GM19324 (cell line): ENCODE measurements around the gene TIMP3.

Source experiments
- ATAC-seq: cut with Tn5 transposase; IDR thresholded peaks from one replicate; pipeline ENCODE4 v1.9.1; 2021; ENCODE audit warnings: mild to moderate bottlenecking, moderate library complexity; ENCODE audit not compliant: unreplicated experiment, low FRiP score

TIMP3 gene

DNA sequence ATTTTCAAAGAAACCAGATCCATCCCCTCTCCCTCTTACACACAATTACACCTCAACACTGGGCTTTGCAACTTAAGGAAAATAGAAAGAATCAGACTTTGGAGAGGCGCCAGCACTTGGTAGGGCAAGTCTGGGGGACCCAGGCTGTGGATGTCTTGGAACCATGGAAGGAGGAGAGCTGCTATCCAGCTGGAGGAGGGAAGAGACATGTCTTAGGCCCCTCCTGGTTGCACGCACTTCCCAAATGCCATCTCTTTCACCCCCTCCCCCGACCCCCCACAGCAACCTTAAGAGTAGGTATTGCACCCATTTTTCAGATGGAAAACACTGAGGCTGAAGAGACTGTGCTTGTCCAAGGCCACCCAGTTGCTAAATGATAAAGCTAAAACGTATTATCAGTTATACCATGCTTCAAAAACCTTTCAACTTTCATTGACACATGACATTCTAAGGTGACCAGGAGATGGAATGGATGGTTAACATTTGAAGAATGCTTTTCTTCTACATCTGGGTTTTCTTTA lies 3.9 kb downstream of the TIMP3 start:
- no peak for ATAC-seq

DNA sequence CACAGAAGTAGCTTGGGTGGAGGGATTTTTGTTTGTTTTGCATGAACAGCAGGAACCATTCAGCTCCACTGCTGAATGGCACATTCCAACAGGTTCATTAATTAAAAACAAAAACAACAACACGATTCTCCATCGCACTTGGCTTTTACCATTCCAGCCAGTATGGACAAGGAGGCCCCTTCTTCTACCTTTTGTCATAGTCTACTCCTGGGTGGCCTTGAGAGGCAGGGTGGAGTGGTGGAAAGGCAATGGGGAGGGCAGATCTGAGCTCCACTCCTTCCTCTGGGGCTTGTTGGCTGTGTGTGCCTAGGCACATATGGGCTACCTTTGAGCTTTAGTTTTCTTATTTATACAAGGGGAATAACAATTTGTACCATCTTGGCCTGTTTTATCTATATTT lies 4.8 kb downstream of the TIMP3 start:
- ATAC-seq, result no peak

DNA sequence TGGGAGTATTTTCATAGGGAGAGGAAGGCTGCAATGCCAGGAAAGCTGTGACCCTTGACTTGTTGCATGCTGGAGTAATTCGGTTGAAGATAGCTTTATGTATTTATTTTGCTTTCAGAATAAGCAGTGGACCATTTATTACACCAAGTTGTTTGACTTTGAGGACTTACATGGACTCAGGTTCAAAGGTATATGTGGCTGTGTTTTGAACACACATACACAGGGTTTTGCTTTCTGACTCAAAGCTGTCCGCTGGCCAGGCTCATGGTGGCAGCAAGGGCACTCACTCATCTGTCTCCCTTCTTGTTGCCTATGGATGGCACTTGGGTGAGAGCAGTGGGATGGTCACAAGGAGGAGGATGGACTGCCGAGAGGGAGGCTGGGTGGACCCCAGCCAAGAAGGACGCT lies 6.5 kb downstream of the TIMP3 start:
- ATAC-seq, result no peak

GRCh38 chr22:32809786-32810554 lies 8.5 kb downstream of the TIMP3 start:
- no peak for ATAC-seq

DNA sequence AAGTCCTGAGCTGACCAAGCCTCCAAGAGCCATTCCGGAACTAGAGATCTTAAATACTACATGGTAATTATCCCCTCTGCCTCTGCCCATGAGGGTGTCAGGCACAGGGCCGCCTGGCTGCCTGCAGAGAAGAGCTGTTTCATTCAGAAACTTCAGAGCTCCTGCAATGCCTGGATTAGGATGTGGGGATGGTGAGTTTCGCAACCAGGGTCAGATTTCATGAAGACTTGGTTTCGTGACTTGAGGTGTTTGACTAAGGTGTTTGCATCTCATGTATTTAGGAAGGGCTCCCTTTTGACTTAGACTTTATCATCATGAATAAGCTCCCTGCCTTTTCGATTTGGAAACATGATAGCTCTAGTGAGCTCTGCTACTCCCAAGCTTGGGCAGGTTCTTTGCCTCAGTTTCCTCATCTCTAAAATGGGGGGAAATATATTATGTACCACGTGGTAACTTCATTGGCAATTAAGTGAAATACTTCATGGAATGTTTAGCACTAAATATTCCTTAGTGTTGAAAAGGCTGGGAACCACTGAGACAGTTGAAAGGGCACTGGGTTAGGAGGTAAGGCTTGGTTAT lies 9.1 kb downstream of the TIMP3 start:
- ATAC-seq, result no peak

DNA sequence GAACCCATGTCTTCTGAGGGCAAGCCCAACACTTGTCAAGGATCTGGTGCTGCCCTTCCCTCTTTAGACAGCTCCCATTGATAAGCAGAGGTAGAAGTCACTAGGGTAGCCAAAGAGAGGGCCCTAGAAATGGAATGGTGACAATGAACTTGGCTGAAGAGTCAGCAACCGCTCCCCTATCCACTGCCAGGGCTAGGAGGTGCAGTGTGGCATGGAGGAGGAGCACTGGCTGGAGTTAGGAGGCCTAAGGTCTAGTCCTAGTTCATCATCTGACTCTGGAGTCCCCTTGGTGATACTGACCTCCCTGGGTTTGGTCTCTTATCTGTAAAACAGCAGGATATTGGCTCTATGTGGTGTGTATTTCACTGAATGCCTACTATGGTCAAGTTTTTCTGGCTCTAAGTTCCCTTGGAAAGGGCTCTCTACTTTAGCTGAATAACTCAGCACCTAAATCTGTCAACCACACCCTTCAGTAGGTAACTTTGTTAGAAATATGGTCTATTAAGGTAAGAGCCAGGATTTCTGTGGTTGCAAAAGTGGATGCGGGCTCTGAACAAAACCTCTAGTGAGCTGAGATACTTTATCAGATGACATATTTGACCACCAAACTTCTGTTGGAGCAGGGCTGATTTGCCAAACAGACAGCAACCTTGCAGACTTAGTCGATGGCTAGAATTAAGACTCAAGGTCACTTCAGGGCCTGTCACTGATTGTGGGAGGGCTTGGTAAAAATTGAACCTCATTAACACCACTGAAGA lies 10.5 kb downstream of the TIMP3 start:
- ATAC-seq, result no peak

- no peak for ATAC-seq
These were observed 12.9 kb downstream of the TIMP3 start for GRCh38 chr22:32814285-32814860.

DNA sequence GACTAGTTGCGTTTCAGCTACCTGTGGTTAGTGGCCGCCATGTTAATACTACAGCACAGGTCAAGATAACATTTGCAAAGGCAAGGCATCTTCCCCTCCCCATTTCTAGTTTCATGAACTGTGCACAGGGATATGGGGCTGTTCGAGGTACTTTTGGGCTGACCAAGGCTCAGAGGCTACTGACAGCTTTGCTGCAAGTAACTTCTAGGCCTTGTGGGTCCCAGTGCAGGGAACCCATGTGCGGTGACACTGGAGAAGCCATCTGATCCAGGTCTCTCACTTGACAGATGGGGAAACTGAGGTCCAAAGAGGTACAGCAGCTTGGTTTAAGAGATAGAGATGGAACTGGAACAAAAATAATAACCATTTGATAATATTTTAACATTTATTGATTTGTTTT lies 13.6 kb downstream of the TIMP3 start:
- ATAC-seq, result no peak

DNA sequence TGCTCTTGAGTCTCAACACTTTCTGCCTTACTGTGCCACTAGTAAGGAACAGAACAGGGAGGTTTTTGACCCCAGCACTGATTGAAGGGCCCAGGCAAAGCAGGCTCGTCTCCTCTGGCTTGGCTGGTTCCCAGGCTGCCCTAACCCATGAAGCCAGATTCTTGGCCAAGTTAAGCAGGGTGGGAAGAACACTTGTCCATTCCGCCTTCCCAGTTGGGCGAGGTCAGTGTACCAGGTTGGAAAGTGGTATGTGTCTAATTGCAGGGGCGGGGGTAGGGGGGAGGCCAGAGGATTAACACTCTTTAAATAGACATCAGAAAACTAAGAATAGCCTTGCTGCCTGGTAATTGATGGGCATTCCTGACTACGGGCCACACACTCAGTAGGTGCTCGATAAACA lies 14.4 kb downstream of the TIMP3 start:
- no peak for ATAC-seq

GRCh38 chr22:32817137-32817730 lies 15.7 kb downstream of the TIMP3 start:
- ATAC-seq, result no peak

GRCh38 chr22:32818446-32819115 lies 17.1 kb downstream of the TIMP3 start:
- ATAC-seq, result no peak

DNA sequence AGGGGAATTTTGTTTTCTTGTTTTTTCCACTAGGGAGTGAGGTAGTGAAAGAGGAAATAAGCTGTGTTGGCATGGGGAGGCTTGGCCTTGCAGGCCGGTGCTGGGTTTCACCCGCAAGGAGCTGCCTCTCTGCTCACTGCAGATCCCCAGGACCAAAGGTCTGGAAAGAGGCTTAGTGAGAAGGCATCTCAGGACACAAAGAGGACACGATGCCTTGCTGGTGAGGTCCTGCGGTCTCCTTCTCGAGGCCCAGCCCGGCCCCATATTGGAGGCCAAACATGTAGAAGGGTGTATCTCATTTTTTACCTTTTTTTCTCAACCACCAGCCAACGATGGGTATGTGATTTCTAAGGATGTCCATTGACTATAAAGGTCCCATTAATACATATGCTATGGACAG lies 17.6 kb downstream of the TIMP3 start:
- no peak for ATAC-seq

DNA sequence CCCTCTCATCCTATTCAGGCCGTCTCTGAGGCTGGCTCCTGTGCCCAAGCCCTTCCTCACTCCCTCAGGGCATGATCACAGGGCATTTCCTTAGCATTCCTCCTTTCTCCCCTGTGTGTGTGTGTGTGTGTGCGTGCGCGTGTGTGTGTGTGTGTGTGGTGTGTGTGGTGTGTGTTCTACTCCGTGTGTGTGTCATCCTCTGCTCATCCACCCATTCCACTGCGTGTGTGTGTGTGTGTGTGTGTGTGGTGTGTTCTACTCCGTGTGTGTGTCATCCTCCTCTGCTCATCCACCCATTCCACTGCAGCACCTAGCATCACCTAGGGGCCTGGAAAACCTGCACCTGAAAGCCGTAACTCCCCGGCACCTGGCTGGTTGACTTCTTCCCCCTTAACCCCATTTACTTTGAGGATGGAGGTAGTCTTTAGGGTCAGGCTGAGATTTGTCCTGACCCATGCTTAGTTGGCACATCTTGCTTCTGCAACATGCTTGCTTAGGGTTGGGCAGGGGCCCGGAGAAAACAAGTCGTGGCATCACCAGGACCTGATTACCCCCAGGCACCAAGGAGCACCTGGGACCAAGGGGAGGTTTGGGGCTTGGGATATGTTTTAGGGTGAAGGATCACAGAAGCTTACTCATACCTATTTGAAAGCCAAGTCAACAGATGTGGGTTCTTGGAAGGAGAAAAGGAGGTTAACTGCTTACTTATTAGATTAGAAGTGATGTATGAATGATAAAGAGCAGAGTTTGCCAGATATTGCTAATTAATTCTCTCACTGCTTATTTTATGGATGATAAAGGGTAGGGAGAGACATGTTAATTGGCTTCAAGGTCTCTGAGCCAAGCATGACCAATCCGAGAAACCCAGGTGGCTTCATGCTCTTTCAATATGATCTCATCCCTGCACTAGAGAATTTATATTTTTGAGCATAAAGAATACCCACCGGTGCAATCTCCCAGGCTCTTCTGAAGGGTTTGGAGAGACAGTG lies 18.9 kb downstream of the TIMP3 start:
- no peak for ATAC-seq

- ATAC-seq, result no peak
These were observed 20.8 kb downstream of the TIMP3 start for GRCh38 chr22:32822179-32822877.

DNA sequence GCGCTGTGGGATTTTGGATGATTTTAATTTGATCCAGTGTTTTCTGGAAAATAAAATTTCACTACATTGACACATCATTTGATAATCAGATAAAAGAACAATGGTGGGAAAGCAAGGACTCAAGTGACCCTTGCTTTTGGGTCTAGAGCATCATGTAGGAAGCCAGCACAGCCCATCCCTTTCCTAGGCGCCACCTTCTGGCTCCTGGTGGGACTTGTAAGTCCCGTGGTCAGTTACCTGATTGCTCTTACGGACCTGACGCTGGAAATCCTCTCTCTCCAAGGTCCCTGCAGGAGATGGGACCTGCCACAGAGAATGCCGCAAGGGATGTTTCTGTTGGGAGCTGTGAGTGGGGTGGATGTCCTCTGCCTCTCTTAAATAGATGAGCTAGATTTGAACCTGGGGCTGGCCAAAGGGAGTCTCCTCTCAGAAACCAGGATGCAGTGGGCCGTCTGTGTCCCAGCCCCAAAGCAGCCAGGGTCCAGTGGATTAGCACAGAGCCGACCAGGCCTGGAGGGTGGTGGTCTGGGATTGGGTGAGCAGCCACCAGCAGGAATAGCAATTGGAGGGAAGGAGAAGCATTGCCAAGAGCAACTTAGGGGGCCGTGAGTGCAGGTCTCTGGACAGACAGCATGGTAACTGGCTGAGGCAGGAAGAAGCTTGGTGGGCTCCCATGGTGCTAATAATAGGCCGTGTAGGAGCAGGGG lies 21.7 kb downstream of the TIMP3 start:
- ATAC-seq, result no peak

- ATAC-seq, result no peak
These were observed 23.2 kb downstream of the TIMP3 start for GRCh38 chr22:32824531-32825312.

GRCh38 chr22:32826537-32826936 lies 25.0 kb downstream of the TIMP3 start:
- no peak for ATAC-seq
